ENCODE data around the gene LILRA2. TPM values are rescaled to one million over a fixed set of nuclear protein-coding genes. Genes with fewer than 3 reads are reported as not detected.
A peak's percentile ranks its signal among the peaks of the same experiment; 100 is the strongest.
"Not testable (repeated sequence)": the region's sequence is repeated elsewhere in the genome, so short reads cannot be mapped to it uniquely, and the experiment has no call there.

The LILRA2 gene
- total RNA-seq, 6 experiments from 2014 or later = 1.4 to 8.3 (median 2.4) TPM

- WGBS (ENCODE audit: insufficient coverage, low coverage, low lambda C conversion rate, missing lambda C conversion rate) = 21% methylated on average over 2 of the region's 3 CpGs
- intact Hi-C loops (cut with DNase I) = no loop called here
Measured at GRCh38 chr19:54570316-54570715, 3.3 kb upstream of the LILRA2 start.

DNA sequence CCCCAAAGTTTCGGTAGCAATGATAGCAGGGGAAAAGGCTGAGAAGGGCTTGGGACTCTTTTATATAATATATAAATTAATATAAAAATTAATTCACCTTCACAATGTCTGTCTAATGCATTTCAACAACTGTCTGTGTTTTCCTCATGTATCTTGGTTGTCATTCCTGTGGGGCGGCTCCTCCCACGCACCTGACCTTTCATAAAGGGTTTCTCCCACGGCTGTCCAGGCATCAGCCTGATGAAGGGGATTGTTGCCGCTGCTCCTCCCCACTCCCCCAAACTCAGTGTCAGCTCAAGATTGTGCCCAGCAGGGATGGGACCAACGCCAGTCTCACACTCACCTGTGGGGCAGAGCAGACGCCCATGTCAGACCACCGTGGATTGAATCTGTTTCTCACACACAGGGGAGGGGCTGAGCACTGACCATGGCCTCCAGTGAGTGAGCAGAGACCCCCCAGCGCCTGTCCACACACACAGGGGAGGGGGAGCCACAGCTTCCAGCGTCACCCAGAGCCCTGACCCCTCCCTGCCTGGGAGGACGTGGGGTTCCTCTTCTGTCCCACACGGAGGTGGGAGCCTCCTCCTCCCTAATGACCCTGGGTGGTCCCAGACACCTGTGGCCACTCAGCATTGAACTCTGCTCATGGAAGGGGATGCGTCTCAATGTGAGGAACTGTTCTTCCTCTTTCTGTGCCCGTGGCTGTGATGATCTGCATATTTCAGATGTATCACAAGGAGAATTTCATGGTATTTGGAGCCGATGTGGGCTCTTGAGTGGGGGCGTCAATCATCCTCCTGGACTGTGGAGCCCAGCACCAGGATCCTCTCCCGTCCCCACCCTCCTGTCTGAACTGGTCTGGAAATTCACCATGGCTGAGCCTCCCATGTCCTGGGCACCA, 1.6 kb upstream of the LILRA2 start:
- H3K27me3 ChIP-seq; H3K4me3 ChIP-seq; H3K27ac ChIP-seq; H3K36me3 ChIP-seq; H3K4me1 ChIP-seq; intact Hi-C loops (cut with DNase I); DNase-seq; H3K9me3 ChIP-seq: not testable (repeated sequence)
- 42% methylated on average over 7 of the region's 17 CpGs for WGBS (ENCODE audit: insufficient coverage, low coverage, low lambda C conversion rate, missing lambda C conversion rate)
- ATAC-seq = peak; percentile 20 to 52 (median 34)

More at GRCh38 chr19:54570316-54570715, 3.3 kb upstream of the LILRA2 start:
- ATAC-seq (no peak), DNase-seq (no peak)
- Histone ChIP-seq H3K36me3 (no peaks in the 10 kb centered on the region), H3K4me1 (no peaks in the 10 kb centered on the region), H3K4me3 (no peak overlapping the region), H3K9me3 (no peaks in the 10 kb centered on the region), H3K27me3 (no peaks in the 10 kb centered on the region), H3K27ac (no peak overlapping the region)
- TF ChIP-seq POLR2A (IDR thresholded peaks at IDR 0.05) = no peak

DNA sequence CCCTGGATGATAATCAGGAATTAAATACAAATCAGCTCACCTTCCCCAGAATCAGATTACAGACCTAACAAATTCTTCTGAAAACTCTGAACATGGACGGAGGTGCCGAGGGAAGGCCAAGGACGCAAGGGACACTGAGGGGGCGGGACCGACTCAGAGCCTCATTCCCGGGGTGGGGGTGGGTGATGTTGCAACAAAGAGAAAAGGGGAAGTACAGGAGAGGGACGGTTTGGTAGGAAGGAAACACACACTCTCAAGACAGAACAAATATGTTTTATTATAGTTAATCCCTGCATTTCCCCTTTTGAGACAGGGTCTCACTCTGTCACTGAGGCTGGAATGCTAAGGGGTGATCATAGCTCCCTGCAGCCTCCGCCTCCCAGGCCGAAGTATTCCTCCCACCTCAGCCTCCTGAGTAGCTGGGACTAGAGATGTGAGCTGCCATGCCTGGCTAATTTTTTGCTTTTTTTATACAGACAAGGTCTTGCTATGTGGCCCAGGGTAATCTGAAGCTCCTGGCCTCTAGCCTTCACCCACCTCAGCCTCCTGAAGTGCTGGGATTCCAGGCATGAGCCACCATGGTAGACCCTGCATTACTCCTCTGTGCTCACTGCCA, 786 bp upstream of the LILRA2 start:
- H3K27me3 ChIP-seq = no peaks in the 10 kb centered on the region
- TF ChIP-seq, protein P1, sequence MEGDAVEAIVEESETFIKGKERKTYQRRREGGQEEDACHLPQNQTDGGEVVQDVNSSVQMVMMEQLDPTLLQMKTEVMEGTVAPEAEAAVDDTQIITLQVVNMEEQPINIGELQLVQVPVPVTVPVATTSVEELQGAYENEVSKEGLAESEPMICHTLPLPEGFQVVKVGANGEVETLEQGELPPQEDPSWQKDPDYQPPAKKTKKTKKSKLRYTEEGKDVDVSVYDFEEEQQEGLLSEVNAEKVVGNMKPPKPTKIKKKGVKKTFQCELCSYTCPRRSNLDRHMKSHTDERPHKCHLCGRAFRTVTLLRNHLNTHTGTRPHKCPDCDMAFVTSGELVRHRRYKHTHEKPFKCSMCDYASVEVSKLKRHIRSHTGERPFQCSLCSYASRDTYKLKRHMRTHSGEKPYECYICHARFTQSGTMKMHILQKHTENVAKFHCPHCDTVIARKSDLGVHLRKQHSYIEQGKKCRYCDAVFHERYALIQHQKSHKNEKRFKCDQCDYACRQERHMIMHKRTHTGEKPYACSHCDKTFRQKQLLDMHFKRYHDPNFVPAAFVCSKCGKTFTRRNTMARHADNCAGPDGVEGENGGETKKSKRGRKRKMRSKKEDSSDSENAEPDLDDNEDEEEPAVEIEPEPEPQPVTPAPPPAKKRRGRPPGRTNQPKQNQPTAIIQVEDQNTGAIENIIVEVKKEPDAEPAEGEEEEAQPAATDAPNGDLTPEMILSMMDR (IDR thresholded peaks at IDR 0.05) = no peak
- peak in 1 of 3 donors; percentile 64 for DNase-seq
- peak overlapping the region in 1 of 3 donors; percentile 7 for H3K4me3 ChIP-seq
- WGBS (ENCODE audit: insufficient coverage, low coverage, low lambda C conversion rate, missing lambda C conversion rate) = 28% methylated on average over 9 of the region's 9 CpGs
- no peaks in the 10 kb centered on the region for H3K4me1 ChIP-seq
- H3K27ac ChIP-seq = peak overlapping the region in 2 of 3 donors; percentile 13 to 43
- no peaks in the 10 kb centered on the region for H3K36me3 ChIP-seq
- no peaks in the 10 kb centered on the region for H3K9me3 ChIP-seq
- peak; percentile 43 to 74 (median 62) for ATAC-seq
- intact Hi-C loops (cut with DNase I) = no loop called here

DNA sequence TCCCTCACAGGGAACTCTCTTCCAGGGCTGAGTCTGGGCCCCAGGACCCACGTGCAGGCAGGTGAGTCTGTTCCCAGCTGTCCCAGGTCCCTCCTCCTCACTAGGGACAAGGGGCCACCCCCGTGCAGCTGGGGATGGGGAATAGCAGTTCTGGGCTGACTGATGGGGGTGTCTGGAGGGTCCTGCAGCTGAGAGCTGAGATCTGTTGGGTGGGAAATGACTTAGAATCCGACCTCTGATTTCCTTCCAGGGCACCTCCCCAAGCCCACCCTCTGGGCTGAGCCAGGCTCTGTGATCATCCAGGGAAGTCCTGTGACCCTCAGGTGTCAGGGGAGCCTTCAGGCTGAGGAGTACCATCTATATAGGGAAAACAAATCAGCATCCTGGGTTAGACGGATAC, 461 bp downstream of the LILRA2 start:
- ATAC-seq (no peak), DNase-seq (no peak)
- WGBS (ENCODE audit: insufficient coverage, low coverage, low lambda C conversion rate, missing lambda C conversion rate) = no CpG with 5 or more reads among the region's 4 CpGs
- Histone ChIP-seq H3K9me3 (no peaks in the 10 kb centered on the region), H3K36me3 (no peaks in the 10 kb centered on the region), H3K4me3 (peak overlapping the region in 1 of 3 donors; percentile 7), H3K27me3 (no peaks in the 10 kb centered on the region), H3K4me1 (no peaks in the 10 kb centered on the region), H3K27ac (no peak overlapping the region)
- TF ChIP-seq, protein P1 (IDR thresholded peaks at IDR 0.05) = no peak
- TF ChIP-seq POLR2A (IDR thresholded peaks at IDR 0.05) = no peak
- intact Hi-C loops (cut with DNase I) = no loop called here

- Histone ChIP-seq H3K4me3 (no peak overlapping the region), H3K4me1 (no peaks in the 10 kb centered on the region), H3K9me3 (no peaks in the 10 kb centered on the region), H3K27me3 (no peaks in the 10 kb centered on the region), H3K27ac (no peak overlapping the region), H3K36me3 (no peaks in the 10 kb centered on the region)
- intact Hi-C loops (cut with DNase I) = no loop called here
- TF ChIP-seq POLR2A (IDR thresholded peaks at IDR 0.05) = no peak
- TF ChIP-seq, protein P1 (IDR thresholded peaks at IDR 0.05) = no peak
- ATAC-seq = no peak
- no peak for DNase-seq
- WGBS (ENCODE audit: insufficient coverage, low coverage, low lambda C conversion rate, missing lambda C conversion rate) = 40% methylated on average over 1 of the region's 12 CpGs
Measured at GRCh38 chr19:54574527-54575056, 1.0 kb downstream of the LILRA2 start.

GRCh38 chr19:54575205-54575604, 1.6 kb downstream of the LILRA2 start:
- DNase-seq, ATAC-seq, H3K9me3 ChIP-seq: not testable (repeated sequence)

More at GRCh38 chr19:54575205-54575604, 1.6 kb downstream of the LILRA2 start:
- H3K36me3 ChIP-seq; H3K27me3 ChIP-seq; H3K4me3 ChIP-seq; H3K27ac ChIP-seq; intact Hi-C loops (cut with DNase I); H3K4me1 ChIP-seq: not testable (repeated sequence)
- WGBS (ENCODE audit: insufficient coverage, low coverage, low lambda C conversion rate, missing lambda C conversion rate) = 37% methylated on average over 4 of the region's 9 CpGs
